ENCODE results near the gene COL4A1.

Gene COL4A1

DNA sequence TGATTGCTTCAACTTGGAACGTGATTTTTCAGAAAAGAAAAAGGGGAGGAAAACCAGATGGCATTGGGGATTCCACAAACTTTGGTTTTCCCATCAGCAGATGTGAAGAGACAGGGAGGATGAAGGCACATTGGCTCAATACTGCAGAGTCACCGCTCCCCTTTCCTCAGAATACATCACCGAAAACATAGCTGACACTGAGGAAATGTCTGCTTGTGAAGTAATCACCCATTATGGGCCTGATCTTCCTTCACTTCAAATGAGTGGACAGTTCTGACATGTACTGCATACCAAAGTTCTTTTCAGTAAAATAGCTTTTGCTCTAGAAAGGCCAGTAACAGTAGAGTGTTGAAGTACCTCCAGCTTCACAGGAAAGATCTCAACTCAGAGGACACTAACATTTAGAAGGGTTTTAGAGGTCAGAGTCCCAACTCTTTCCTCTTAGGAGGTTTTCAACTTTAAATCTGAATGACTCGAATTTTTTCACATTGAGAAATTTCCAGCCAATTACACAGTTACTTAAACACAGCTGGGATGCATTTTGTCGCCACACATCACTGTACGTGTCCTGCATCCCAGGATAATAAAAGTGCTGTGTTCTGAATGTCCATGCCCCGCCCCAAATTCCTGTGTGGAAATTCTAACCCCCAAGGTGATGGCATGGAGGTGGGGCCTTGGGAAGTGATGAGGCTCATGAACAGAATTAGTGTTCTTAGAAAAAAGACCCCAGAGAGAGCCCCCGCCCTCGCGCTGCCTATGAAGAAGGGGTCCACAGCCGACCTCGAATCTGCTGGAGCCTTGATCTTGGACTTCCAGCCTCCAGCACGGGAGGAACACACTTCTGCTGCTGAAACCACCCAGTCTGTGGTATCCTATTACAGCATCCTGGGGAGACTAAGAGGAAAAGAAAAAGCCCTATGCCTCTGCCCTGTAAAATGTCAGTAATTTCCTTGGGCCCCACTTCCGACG lies 77.7 kb downstream of the COL4A1 start:
- DNase-seq (ENCODE audit: insufficient read length, low spot score), result no peak
- no peak for FAIRE-seq

DNA sequence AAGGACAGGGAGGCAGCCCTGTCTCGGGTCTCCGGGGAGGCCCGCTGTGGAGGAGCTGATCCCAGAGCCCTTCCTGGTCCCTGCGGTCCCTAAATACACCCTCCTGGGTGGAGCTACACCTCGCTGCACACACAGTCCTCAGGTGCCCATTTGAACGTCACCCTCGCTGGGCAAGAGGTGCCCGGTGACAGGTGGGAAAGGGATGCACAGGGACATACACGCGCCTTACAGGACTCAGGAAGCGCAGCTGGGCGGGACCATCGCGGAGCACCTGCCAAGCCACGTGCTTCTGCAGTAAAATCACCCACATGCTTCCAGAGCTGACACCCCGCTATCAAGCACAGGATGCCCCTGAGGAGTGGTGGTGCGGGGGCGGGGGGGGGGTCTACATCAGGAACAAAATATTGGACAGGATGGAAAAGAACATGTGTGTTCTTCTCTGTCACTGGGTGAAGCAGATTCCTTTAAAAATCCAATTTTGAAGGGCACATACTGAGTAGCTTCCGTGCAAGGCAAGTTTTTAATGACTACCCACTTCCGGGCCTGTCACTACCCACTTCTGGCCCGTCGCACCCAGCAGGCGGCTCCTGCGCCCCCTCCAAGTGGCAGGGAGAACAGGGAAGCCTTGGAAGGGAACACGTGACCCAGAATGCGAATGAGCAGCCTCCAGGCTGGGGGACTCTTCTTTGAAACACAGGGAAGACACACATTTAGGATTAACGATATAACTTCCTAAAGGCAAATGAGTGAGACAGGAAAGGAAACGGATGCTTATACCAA lies 78.9 kb downstream of the COL4A1 start:
- DNase-seq (ENCODE audit: insufficient read length, low spot score), result no peak
- FAIRE-seq, result no peak

DNA sequence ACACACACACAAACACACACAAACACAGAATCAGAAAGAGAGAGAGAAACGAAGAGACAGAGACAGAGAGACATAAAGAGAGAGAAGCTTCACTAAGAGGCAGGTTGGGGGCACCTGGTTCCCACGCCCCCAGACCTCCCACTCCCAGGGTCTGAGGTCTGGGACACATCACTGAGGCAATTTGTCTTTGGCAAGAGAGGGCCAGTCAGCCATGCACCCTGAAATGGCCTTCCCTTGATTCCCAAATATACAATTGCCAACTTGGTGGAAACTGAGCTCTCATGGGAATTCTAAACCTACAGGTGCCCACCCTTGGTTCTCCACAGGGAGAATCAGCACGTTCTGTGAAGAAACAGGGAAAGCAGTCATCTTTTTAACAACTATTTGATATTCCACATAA lies 79.5 kb downstream of the COL4A1 start:
- FAIRE-seq, result no peak

DNA sequence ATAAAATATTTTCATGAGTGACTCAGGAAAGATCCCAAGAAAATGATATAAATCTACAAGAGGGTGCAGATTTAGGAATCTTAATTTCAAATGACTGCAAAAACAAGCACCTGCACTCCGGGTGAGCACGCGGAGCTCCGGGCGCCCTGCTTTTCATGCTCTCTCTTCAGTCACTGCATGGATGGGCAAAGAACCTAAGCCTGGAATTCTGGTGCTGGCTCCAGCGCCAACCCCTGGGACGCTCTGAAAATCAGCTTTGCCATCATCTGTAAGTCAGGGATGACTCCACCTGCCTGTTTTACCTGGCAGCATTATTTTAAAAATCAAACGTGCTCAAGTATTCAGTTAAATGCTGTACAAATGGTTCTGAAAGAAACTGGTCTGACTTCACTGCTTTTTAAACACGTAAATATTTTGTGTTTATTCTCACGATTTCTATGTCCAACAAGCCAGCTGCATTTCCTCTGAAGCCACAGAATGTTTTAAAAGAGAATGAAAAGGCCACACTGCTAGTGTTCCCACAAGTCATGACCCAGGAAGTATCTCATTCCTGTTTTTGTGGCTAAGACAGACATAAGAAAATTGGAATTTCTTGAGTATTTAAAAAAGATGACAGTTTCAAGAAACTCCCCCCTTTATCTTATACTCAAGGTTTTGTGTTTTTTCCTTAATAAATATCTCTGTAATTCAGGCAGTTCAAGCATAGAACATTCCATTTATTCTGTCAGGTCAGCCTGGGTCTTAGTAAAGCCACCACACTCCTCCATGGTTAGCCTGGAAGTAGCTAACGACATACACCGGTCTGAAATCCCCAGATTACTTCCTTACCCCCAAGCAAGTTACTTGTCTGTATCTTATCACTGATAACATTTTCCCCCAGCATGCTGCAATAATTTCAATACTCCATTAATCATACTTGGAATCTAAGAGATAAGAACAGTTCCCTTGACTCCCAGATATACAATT lies 81.1 kb downstream of the COL4A1 start:
- no peak for FAIRE-seq
- no peak for DNase-seq (ENCODE audit: insufficient read length, low spot score)

More for the DNA sequence above, 79.5 kb downstream of the COL4A1 start:
- no peak for DNase-seq (ENCODE audit: insufficient read length, low spot score)

DNA sequence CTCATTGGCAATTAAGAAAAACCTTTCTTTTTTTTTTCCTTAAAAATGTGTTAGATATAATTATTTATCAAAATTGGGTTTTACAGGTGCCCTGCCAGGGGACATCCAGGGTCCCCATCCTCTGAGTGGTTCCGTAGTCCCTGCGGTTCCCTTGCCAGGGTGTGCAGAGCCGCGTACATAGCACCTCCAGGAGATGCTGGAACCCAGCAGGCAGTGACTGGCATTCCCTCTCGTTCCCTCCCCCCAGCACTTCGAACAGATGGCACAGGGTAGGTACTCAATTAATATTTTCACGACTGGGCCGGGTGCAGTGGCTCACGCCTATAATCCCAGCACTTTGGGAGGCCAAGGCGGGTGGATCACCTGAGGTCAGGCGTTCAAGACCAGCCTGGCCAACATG lies 82.0 kb downstream of the COL4A1 start:
- no peak for FAIRE-seq
- DNase-seq (ENCODE audit: insufficient read length, low spot score), result no peak

DNA sequence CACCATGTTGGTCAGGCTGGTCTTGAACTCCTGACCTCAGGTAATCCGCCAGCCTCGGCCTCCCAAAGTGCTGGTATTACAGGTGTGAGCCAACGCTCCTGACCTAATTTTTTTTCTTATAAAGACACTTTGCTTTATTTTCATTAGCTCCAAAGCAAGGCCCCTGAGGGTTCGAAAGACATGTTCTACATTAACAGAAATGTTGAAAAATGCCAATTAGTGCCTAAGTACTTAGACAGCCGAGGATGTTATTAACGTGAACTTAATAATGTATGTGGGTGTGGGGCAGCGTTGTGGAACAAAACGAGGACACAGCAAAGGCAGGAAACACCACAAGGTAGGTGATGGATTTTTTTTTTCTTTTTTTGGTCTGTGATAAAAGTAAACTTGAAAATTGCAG lies 82.4 kb downstream of the COL4A1 start:
- DNase-seq (ENCODE audit: insufficient read length, low spot score) (no peak), FAIRE-seq (no peak)

DNA sequence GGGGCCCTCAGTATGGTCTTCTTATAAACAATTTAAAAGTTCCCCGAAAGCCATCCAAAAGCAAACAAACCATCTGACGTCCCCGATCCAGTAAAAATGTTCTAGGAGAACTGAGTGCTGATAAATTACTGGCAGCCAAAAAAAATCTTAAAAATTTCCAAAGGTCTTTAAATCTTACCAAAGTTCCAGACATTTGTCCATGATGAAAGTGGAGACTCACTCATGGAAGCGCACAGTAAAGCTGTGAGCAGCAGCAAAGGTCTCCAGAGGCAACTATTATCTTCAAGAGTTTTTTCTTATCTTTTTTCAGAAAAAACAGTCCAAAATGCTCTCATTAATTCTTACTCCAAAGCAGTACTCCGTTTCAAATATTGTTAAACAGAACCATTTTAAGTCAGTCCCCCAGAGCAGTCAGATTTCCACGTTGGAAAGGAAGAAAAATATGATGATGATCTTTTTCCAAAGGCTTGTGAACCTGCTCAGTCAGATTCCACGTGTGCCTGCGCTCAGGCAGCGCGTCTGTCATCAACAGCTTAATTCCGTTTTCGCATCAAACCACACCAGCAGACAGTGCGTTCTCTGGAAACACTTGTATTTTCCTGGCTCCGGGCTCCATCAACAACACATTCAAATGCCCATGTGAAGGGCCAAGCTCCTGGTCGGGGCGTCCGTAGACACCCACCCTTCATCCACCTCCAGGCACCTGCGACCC lies 85.4 kb downstream of the COL4A1 start:
- DNase-seq (ENCODE audit: insufficient read length, low spot score) (no peak), FAIRE-seq (no peak)

DNA sequence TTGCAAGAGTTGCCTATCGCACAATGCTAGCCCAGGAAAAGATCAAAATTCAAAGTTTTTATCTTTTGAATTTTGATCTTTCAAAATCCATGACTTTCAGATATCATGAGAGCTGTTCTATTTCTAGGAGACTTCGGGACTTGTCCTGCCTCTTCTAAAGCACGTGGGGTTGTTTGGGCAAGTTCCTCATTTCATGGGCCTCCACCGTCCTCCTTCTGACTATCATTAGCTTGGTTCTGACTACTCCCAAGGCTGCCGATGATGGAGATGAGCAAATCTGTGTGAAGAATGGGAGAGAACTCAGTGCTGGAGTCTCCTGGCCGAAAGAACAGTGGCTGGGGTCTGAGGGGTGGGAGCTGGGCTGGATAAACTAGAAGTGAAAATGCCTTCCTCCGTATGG lies 86.5 kb downstream of the COL4A1 start:
- DNase-seq (ENCODE audit: insufficient read length, low spot score), result no peak

DNA sequence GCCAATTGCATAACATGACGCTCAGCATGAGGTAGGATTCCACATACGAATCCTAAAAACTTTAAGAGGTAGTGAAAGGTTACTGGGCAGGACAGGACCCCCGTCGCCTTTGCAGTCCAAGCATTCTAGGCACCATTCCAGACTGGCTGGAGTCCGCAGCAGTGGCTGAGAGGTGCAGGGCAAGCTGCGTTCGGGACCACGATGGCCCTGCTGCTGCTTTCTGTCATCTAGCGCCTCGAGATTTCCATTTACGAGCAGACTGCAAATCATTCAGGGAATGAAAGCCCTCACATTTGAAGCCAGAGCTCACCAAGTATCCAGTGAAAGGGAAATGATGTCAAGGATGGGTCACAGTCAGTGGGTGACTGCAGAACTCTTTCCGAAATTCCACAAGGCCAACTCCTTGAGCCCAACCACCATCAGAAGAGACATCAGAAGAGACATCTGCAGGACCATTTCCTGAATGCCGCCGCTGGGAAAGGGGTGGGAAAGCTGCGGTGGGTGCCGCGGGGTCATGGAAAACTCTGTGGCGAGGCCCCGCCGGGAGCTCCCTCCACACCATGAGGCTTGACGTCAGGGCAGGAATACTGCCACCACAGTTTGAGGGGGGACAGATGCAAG lies 88.3 kb downstream of the COL4A1 start:
- FAIRE-seq, result no peak

More for the DNA sequence above, 86.5 kb downstream of the COL4A1 start:
- no peak for FAIRE-seq

DNA sequence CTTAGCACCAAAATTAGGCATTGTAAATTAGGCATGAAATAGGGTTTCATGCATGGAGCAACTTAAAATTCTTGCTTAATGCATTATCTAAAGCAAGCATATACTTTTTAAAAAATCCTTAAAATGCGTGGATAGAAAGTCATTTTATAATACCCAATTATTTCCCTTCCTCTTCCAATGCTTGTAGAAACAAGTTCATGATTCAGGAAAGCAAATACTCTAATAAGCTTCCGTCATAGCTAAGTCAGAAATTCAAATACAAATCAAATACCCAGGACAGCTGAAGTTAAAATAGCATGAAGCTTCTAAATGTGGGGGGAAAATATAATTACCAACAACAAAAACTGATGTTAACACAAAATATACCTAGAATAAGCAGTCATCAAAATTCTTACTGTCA lies 89.1 kb downstream of the COL4A1 start:
- no peak for FAIRE-seq

More for the DNA sequence above, 88.3 kb downstream of the COL4A1 start:
- no peak for DNase-seq (ENCODE audit: insufficient read length, low spot score)

DNA sequence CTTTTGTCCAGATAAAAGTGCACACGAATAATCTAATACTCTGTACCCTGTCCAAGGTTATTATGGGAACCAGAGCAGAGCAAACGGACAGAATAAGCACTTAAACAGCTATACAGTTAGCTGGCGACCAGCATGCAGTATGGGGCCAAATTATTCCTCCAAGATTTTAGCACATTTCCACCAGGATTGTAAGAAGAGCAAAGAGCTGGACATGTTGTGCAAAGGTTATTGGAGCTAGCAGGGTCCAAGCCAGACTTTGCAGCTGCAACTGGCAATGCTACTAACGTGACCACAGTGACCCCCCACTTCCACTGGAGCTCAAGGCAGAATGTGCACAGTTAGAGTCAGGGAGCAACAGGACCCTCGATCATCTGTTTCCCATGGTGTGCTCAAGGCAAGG lies 89.9 kb downstream of the COL4A1 start:
- no peak for DNase-seq (ENCODE audit: insufficient read length, low spot score)
- FAIRE-seq, result no peak

More for the DNA sequence above, 89.1 kb downstream of the COL4A1 start:
- no peak for DNase-seq (ENCODE audit: insufficient read length, low spot score)

DNA sequence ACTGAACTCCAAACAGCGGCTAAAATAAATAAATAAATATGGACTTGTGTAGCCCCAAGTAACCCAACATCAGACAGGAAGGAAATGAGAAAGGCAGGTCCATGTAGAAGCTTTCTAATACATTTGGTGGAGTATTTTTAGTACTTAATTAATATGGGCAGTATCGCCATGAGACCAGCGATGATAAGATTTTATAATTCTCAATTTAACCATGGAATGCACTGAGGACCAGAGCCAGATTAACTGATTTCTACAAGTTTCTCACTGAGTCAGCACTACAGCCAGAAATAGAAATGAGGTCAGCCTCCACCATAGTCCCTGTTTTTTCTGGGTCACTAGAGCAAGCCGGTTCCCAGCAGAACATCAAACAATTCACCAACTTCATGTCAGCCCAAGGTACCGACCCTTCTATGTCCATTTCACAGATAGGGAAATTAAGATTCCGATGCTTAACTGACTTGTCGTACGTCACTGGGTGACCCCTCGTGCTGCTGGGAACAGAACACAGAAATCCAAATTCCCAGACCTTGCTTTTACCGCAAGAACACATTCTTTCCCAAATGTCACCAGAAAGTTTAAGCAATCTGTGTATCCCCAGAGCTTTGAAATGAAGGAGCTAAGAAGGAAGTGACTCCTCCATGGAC lies 90.4 kb downstream of the COL4A1 start:
- FAIRE-seq, result no peak
- DNase-seq (ENCODE audit: insufficient read length, low spot score), result no peak

DNA sequence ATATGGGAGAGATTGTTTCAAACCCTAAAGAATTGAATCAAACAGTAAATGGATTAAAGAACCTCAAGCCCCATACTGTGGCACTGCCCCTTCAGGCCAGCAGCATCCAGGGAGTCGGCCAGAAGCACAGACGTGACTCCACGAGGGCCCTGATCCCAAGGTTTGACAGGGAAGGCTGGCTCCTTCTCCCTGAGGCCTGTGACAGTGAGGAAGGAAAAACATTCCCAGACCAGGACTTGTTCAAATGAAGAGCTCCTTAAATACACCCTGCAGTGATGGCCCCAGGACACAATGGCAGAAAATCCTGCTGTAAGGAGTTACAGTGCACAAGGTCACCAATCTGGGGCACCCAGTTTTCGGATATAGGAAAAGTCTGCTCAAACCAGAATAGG lies 91.0 kb downstream of the COL4A1 start:
- no peak for DNase-seq (ENCODE audit: insufficient read length, low spot score)
- FAIRE-seq, result no peak

DNA sequence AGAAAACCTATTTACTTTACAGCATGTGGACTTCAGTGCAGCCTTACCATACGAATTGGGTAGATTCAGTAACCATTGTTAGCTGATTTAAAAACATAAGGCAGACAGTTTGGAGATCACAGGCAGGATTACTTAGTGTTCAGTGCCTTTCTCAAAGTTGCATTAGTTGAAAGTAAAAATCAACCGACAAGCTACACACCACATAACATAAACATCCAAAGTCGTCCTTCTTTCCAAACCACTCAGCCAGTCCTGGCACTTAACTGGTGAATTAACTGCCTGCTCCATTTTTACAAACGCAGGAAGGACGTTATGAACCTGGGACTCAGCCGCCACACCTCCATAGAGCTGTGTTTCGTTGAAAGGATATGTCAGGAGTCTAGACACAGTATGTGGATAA lies 91.4 kb downstream of the COL4A1 start:
- FAIRE-seq (no peak), DNase-seq (ENCODE audit: insufficient read length, low spot score) (no peak)

DNA sequence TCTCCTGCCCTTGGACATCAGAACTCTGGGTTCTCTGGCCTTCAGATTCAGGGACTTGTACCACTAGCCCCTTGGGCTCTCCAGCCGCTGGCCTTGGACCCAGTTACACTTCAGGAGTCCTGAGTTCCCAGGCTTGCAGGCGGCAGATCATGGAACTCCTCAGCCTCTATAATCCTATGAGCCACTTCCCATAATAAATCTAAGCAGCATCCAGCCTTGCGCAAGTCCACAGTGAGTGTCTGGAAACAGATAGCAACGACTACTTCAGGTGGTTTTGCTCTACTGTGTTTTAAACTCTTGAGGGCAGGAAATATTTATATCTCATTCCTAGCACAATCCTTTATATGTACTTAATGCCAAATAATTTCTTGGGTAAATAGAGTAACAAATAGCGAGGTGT lies 92.3 kb downstream of the COL4A1 start:
- FAIRE-seq (no peak), DNase-seq (ENCODE audit: insufficient read length, low spot score) (no peak)

DNA sequence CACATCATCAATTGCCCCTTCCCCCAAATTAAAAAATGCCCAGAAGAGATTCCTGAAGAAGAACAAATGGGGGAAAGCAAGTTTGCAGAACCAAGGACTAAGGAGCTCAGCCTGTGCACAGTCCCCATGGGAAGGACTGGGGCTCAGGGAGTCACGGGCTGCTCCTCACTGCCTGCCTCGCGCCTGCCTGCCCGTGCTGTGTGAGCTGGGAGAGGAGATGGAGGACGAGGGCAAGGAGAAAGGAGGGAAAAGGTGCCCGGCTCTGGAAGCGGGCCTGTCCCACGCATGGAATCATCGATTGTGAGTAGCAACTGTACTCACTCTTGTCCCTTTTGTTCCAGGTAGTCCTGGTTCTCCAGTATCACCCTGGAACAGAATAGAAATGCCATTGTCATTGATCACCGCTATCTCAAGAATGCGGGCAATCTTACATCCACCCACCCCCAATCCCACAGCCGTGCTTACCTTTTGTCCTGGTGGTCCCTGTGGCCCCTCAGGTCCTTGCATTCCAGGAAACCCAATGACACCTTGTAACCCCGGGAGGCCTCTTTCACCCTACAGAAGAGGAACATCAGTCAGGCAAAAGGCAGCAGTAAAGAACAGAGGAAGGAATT lies 93.4 kb downstream of the COL4A1 start:
- FAIRE-seq (no peak), DNase-seq (ENCODE audit: insufficient read length, low spot score) (no peak)

DNA sequence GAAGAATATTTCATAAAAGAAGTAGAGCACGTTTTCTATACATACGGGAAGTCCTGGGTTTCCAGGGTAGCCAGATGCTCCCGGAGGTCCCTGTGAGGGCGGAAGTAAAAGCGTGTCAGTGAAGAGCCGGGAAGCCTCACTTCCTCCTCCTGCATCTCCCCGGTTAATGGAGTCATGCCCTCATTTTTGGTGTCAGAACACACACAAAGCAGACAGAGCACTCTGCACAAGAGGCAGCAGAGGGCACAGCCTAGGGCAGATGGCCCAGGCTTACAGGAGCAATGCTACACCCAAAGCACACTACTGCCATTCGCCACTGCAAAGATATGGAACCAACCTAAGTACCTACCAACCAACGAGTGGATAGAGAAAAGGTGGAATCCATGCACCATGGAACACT lies 94.4 kb downstream of the COL4A1 start:
- no peak for FAIRE-seq
- DNase-seq (ENCODE audit: insufficient read length, low spot score), result no peak

DNA sequence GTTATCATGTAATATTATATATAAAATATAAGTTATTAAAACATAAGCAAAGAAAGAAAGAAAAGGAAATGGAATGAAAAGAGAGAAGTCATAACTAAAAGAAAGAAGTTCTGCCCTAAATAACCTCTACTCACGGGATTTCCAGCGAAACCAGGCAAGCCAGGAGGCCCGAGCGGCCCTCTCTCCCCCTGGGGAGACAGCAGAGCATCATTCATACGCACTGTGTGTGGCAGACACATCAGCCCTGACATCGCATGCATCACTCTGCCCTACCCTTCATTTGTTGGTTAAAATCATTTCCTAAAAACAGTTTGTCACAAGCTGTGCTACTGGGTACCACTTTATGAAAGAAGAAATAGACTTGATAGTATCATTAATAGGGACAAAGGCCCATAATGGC lies 95.2 kb downstream of the COL4A1 start:
- FAIRE-seq (no peak), DNase-seq (ENCODE audit: insufficient read length, low spot score) (no peak)

DNA sequence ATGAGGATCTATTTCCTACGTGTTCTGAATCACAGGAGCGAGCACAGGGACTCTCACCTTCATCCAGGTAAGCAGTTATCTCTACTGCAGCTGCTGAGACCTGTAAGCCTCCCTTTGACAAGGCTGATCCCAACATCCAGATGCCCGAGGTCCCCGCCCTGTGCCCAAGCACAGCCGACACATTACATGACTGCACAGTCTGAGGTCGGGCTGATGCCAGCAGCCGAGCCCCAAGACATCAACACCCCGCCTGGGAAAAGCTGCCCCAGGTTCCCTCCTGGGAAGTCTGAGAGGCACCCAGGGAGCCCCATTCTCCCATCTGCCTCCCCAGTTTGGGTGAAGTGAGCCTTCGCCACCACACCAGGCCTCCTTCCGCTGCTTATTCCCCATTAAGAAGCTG lies 95.9 kb downstream of the COL4A1 start:
- FAIRE-seq (no peak), DNase-seq (ENCODE audit: insufficient read length, low spot score) (no peak)

Data from GM19239 (cell line).